HG02938 (cell line): Measurements from ENCODE around the gene DCANP1.

ENCODE experiments used
- ATAC-seq: cut with Tn5 transposase; IDR thresholded peaks from one replicate; pipeline ENCODE4 v1.9.1; 2021; ENCODE audit warnings: mild to moderate bottlenecking, moderate library complexity; ENCODE audit not compliant: unreplicated experiment

The DCANP1 gene

DNA sequence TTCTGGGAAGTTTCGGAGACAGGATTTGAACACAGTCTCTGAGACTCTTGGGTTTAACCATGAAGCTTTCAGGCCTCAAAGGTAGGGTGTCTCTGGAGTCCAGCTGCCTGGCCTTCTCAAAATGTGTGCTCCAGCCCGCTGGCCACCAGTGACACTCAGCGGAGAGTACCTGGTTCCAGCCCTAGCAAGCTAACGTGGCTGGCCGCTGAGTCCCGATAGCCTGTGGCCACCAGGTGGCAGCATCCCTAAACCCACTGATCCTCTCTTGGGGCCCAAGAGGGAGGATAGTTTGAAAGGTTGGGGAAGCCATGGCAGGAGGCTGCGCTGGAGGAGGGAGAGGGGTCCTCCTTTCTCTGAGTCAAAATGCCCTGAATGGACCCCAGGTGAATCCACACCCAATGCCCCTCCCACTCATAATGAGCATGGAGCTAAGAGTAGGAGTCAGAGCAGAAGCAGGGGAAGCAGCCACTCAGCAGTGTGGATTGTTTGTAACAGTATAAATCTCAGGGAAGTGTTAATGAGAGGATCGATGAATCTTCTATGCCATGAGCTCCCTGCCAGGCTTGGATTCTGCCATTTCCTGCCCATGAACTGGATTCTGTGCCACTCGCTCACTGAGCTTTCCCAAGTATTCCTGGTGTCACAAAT lies 10.4 kb upstream of the DCANP1 start:
- peak; percentile 61 for ATAC-seq

- ATAC-seq, result peak; percentile 51
Measured at GRCh38 chr5:135456238-135457099, 9.3 kb upstream of the DCANP1 start.

GRCh38 chr5:135455876-135456237 lies 8.7 kb upstream of the DCANP1 start:
- ATAC-seq, result no peak

DNA sequence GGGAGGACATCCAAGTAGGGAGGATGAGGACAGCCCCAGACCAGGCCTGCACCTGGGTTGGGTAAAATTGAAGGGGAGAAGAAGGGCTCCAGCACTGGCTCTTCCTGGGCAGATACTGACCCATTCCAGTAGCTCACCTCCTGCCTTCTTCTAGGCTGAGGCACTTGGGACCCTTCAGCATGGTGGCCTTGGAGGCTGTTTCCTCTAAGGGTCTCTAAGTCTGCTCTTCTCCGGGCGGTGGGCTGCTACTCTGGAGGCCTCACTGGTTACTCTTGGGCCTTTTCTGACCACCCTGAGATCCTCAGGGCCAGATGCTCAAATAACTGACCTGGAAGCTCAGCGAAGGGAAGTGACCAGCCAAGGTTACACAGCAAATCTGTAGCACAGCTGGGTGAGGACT lies 7.8 kb upstream of the DCANP1 start:
- no peak for ATAC-seq

GRCh38 chr5:135453613-135454012 lies 6.5 kb upstream of the DCANP1 start:
- no peak for ATAC-seq

DNA sequence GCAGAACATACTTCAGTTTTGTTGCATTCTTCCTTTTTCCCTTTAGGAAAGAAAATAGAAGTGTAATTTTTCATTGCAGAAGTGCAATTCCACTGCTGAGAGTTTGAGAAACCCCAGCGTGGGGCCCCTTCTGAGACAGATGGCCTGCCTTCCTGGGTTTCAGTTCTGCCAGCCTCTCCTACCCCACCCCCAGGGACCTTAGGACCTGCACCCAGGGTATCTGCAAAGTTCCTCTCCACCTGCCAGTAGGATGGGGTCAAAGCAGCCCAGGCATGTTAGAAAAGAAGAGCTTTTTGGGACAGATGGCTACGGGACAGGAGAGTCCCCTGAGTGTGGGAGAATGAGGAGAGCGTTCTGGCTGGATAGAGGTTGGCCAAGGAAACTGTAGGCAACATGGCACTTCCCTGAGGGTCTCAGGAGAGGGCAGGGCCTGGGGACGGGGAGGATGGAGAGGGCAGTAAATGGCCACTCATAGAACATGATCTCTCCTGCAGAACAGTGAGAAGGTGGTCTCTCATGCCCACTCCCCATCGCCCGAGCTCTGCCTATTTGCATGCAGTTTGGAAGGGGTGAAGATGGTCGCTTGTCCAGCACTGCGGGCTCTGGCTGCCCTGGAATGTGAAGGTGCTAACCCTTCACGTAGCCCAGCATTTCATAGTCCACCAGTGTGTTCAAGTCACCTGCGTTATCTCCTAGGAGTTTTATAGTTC lies 5.3 kb upstream of the DCANP1 start, which contains the start of gene TIFAB:
TIFAB (minus strand) TSS at position 31 of the 710 bp plus-strand sequence. CDS start 2,412 bp downstream, outside the sequence.
- ATAC-seq, result no peak

DNA sequence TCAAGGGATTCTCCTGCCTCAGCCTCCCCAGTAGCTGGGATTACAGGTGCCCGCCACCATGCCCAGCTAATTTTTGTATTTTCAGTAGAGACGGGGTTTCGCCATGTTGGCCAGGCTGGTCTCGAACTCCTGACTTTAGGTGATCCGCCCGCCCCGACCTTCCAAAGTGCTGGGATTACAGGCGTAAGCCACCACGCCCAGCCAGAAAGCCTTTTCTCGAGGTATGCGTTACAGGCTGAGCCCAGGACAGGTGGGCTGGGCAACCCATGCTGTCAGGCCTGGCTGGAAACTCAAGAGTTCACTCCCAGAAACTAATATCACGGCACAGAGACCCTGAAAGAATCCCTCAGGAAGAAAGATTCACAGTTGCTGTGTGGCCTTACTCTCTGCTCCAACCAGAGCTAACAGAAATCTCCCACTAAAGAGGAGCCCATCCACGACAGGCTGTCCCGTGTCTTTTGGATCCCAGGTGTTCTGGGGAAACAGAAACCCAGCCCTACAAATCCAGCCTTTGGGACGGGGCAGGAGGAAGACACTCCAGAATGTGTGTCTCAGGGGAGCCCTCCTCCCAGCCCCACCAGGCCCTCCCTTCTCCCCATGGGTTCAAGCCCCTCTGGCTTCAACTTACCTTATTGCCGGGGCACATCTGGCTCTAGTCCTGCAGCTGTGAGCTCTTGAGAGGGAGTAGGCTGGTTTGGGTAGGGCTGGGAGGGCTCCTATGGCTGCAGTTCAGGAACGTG lies 4.6 kb upstream of the DCANP1 start:
- no peak for ATAC-seq

- ATAC-seq, result no peak
Measured at GRCh38 chr5:135450952-135451351, 3.8 kb upstream of the DCANP1 start.

- no peak for ATAC-seq
Measured at GRCh38 chr5:135450336-135450735, 3.2 kb upstream of the DCANP1 start.

GRCh38 chr5:135449644-135450043 lies 2.5 kb upstream of the DCANP1 start:
- no peak for ATAC-seq

- ATAC-seq, result no peak
Measured at GRCh38 chr5:135448791-135449507, 1.8 kb upstream of the DCANP1 start.

DNA sequence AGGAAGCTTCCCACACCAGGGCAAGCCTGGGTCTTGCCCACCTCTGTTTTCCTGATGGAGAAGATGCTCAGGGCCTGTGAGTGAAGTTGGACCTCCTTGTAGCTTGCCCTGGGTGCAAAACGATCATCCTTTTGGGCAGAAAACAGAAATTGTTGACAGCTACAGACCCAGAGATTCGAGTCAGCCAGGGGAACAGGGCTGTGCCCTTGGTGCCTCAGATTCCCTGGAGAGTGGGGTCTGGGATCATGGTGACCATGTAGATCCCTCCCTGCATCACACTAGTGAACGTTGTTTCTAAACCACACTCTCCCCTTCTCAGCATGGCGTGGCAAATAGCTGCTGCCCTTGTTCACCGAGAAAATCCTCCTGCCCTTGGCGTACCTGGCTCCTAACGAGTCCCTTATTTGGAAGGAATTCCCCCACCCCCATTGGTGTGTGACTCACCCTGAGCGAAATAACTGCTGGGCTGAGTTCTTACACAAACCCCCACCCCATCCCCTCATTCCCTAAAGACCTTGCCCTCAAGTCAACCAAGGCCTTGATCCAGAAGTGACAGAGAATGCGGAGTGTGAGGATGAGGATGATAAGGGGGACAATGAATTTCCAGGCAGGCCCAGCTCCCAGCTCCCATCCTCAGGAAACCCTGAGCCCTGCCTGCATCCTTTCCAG lies 1.1 kb upstream of the DCANP1 start:
- no peak for ATAC-seq

DNA sequence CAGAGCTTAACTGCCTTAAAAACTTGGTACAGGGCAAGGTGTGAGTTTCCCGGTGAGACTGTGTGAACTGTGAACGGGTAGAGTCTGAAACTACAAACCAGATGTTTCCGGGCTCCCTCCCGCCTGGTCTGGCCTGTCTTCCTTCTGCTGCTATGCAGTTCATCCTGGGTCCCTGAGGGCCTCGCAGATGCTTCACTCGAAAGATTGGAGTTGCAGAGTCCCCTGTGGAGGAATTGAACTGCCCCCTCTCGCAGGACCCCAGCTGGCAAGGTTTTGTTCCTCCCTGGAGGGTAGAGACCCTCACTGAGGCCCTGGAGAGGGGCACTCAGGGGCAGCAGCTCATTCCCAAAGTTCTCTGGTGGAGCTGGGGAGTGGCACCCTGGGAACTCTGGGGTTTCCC lies 533 bp downstream of the DCANP1 start:
- ATAC-seq, result no peak

GRCh38 chr5:135446206-135446605 lies 942 bp downstream of the DCANP1 start:
- ATAC-seq, result no peak

GRCh38 chr5:135445306-135445985 lies 1.7 kb downstream of the DCANP1 start:
- no peak for ATAC-seq

DNA sequence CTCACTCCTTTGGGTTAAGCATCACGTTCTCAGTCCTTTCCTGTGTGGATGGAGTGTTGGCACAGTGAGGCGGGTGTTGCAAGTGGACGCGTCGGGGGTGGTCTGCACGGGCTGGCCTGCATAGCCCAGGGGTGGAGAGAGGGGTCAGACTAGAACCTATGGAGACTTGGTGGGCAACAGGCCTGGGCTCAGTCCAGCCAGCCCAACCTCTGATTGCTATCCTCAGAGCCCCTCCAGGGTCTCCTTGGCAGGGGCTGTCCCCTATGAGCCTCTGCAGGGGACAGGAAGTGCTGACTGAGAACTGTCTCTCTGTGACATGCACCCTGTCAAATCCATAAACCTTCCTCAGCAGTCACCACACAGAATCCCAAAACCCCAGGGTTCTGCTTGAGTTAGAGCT lies 2.3 kb downstream of the DCANP1 start:
- no peak for ATAC-seq

GRCh38 chr5:135444360-135444759 lies 2.8 kb downstream of the DCANP1 start:
- ATAC-seq, result no peak

GRCh38 chr5:135443161-135443960 lies 3.8 kb downstream of the DCANP1 start:
- no peak for ATAC-seq
